Islet of Langerhans (tissue), 1 donor: Measurements from ENCODE around the gene MAEL.

Experiments
- FAIRE-seq: peaks from one replicate; lab custom pipeline; 2011; peaks lifted over from hg19 to GRCh38; lab: Jason Lieb, UNC

The MAEL gene

DNA sequence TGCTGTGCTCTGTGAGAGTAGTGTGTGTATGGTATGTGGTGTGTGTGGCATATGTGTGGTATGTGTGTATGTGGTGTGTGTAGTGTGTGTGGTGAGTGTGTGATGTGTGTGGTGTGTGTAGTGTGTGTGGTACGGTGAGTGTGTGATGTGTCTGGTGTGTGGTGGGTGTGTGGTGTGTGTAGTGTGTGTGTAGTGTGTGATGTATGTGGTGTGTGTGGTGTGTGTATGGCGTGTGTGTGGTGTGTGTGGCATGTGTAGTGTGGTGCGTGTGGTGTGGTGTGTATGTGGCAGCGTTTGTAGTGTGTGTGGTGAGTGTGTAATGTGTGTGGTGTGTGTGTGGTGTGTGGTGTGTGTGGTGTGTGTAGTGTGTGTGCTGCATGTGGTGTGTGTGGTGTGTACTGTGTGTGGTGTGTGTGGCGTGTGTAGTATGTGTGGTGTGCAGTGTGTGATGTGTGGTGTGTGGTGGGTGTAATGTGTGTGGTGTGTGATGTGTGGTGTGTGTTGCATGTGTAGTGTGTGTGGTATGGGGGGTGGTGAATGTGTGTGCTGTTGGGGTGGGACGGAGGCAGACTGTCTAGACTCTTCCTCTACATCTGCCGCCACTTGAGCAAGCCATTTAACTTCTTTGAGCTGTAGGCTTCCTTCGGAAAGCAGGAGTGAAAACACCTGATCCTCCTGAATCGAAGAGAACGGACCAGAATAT, 67.6 kb downstream of the MAEL start:
- FAIRE-seq: no peak

DNA sequence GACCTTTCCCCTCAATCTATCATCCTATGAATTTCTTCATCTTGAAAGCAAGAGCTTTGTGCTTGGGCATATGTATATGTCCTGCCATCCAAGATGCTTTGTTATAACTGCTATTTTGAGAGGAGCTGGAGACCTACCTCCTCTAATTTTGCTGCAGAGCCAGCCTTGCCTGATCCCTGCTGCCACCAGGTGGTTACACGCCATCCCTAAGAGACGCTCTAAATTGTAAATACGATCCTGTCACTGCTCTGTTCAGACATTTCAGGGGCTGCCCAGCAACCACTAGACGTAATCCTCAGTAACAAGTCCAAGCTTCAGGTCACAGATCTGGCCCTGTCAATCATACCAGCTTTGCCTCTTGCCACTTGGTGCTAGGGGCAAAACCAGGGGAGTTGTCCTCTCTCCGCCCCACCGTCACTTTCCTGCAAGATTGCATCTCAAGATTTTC, 68.2 kb downstream of the MAEL start:
- no peak for FAIRE-seq

DNA sequence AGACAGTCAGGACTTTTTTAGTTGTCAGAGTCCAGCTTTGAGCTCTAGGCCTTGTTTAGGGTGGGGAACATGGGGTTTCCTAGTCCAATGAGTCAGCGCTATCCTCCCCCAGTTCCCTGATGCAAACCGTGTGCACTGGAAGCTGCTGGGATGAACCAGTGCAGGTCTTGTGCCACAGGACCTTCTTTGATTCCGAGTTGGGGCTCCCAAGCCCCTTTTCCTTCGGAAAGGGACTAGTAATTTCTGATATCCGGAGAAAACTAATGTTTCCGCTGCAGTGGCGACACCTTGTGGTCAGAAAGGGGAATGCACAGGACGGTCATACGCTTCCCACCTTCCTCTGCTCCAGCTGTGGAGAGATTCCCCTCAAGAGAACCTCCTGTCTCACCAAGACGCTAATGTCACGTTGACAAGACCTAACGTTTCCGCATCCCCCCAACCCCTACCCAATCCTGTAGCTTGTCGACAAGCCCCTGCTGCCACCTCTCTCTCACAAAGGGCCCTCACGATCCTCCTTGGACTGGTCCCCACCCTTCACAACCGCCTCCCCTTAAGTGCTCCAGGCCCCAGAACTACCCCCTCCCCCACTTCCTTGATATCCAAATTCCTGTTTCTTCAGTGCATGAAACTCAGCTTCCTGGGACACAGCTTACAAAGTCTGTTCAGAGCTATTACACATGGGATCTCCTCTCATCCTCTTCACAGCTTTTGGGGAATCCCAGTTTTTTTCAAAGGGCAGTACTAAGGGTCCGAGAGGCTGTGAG, 70.1 kb downstream of the MAEL start:
- no peak for FAIRE-seq

DNA sequence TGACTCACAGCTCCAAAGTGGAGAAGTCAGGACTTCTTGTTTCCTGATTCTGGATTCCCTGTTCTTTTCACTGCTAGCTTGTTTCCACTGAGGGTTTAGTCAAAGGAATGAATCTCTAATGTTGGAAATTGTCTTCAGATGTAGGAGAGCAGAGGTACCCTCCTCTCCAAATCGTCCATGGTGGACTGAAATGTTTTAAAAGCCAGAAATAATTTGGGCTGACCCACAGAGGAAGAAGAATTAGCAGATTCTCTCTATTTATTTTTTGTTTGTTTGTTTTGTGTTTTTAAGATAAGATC, 70.7 kb downstream of the MAEL start:
- no peak for FAIRE-seq

DNA sequence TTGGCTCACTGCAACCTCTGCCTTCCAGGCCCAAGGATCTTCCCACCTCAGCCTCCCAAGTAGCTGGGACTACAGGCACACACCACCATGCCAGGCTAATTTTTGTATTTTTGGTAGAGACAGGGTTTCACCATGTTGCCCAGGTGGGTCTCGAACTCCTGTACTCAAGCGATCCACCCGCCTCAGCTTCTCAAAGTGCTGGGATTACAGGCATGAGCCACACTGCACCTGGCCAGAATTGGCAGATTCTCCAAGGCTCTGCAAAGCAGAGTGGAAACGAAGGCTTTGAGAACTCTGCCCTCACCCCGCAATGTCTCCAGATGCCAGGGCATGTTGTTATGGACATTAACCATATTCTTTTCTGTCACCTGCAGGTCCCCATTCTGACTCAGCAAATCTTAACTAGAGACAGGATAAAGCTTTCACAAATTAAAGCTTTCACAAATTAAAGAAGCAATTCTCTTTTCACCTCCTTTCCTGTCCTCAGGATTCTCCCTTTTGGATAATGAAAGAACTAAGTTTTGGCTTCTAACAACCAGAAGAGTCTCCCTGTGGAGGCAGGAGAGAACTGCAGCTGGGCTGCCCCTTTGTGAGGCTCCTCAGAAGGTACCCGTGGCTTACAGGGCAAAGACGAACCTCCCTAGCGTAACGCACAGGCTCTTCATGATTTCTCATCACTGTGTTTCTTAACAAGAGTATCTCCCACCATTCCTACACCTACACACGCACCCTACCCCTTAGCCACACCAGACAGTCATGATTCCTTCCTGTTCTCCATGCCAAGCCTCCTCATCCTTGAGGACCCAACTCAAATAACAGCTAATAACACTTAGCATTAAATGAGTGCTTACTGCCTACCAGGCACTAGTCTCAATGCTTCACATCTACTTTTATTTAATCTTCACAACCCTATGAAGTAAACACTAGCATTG, 71.3 kb downstream of the MAEL start:
- no peak for FAIRE-seq

DNA sequence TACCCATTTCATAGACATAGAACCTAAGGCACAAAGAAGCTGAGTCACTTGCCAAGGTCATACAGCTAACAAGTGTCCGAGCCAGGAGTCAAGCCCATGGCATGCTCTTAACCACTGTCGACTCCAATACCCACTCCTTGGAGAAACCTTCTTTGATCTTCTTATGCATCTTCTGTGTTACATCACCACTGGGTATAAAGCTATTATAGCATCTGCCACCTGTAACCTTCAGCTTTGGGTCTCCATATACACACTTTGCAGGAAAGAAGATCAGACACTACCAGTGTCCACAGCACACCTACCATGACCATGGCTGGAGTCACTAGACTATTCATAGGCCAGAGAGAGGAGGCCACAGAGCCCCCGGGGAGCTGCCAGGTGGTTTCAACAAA, 72.0 kb downstream of the MAEL start:
- no peak for FAIRE-seq

DNA sequence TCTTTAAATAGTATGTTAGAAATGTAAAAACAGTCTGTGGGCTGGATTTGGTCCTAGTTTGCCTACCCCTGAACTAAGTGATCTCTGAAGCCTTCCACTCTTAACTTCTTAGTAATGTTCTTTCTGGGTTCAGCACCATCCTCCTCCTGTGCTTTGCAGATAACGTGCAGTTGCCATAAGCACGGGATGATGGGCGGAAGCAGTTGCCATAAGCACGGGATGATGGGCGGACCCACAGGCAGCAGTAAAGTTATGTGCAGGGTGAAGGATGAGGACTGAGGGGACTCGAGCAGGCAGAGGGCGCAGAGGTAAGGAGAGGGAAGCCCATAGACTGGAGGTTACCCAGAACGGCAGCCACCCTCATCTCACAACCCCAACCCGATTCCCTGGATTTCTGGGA, 75.5 kb downstream of the MAEL start:
- no peak for FAIRE-seq

DNA sequence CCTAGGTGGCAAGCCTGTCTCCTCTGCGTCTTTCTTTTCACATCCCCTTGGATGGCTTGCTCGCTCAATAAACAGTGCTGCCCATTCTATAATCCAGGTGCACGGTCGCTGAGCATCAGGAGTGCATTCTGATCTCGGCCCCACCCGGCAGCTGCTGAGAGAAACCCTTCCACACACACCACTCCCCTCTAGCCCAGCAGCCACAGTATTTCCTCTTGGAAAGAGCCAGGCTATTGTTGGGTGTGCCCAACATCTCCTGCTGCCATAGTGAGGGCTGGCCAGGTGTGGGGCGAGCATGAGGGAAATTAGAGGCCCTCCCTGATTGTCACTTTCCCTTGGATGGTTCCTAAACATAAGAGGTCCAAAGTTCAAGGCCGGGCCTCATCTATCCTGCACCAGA, 76.4 kb downstream of the MAEL start:
- no peak for FAIRE-seq

DNA sequence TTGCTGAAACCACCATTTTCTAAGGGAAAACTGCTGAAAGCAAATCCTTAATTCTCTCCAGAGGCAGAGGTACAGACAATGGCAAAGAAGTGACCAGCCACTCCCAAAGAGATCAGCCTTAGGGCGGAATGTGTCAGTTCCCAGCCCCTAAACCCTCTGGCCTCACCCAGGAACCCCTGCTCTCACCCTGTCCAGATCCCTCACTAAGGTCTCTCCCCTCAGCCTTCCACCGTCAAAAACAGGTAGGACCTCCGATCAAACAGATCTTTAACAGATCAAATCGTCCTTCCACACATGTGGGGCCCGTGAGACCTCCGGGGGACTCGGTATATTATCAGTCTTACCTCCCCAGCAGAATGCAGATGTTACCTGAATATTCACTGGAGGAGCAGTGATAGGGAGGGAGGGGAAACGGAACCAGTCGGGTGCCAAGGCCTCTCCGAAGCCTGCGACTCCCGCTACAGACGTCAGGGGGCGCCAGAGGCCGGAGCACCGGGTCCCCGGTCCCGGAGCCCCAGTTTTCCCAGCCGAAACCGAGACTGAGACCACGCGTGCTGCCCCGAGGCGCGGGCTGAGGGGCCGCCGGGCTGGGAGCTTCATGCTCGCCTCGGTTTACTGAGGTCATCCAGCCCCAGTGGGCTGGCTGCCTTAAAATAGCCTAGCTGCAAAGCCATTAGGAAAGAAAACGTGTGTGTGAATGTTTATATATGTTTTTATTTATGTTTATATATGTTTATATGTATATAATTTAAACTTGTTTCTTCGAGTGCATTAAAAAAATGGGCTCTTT, 77.4 kb downstream of the MAEL start:
- FAIRE-seq: no peak

DNA sequence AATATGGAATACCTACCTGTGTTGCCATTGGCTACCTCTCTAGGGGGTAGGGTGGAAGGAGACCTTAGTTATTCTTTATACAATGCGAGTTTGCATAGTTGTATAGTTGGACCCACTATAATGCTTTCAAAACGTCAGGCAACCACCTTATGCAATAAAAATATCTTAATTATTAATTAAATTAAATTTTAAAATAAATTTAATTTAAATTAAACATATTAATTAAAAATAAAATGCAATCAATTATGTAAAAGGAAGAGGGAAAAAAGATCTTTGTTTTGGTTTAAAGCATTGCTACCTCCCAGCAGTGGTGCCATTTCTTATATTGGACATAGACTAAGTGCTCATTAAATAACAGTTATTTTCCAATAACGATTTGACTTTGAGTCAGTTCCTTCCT, 78.8 kb downstream of the MAEL start:
- FAIRE-seq: no peak

DNA sequence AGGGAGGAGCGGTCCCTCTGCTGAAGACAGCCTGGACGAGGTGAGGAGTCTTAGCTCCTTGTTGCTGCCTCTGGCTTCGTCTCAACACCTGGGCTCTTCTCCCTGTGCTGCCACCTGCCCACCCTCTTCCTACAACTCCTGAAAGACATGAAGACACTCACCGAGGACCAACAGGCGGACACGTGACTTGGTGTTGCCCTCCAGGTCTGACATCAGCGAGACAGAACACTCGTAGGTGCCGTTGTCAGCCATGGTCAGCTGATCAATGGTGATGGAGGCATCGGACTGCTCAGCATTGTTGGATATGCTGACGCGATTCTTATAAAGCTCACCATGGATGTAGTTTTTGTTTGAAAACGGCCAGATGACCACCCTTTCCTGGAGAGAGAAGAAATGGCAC, 79.7 kb downstream of the MAEL start:
- no peak for FAIRE-seq

DNA sequence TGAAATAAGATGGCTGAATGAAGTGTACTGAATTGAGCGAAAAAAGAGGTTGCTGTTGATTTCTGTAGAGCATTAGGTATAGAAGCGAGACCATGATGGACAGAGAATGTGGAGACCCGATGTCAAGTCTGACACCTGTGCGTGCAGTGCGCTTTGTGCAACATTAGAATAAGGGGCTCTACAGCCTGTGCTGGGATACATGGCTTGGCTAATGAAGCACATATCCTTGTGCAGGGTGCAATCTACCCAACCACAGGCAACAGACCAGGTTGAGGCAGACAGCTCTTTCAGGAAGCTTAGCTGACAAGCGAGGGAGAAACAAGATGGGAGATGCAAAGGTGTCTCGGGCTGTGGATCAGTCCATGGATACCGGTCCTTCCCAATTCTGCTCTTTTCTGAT, 82.2 kb downstream of the MAEL start:
- no peak for FAIRE-seq
